A549 (cell line): ENCODE results near the gene UQCC3. TPM values are rescaled to one million over a fixed set of nuclear protein-coding genes. Genes with fewer than 3 reads are reported as not detected.

Experiments
- ATAC-seq, 2 experiments: fragments of 200-7000 bp in 1 of 2; fragments of >200 bp in 1 of 2; cut with Nextera tagmentation in 1 of 2; cut with Tn5 transposase in 1 of 2; 3 replicates each; pipeline versions ENCODE4 v1.8.0 to v1.9.1; 2018 to 2020; ENCODE audit warnings: mild to moderate bottlenecking in 1 of 2, moderate library complexity in 1 of 2
- CTCF ChIA-PET: fragments of 300-600 bp; sonication (Branson Sonifier 250); formaldehyde crosslinking; extraction: SDS; loops from one replicate; lab custom pipeline; 2021; ENCODE audit warnings: antibody characterized with exemption, inconsistent platforms; lab: Yijun Ruan, JAX
- POLR2A ChIA-PET: fragments of 350-600 bp; formaldehyde crosslinking; extraction: SDS; loops from one replicate; lab custom pipeline; 2021; ENCODE audit warnings: antibody characterized with exemption, inconsistent platforms; lab: Yijun Ruan, JAX
- DNase-seq, 2 experiments: peaks; one replicate each; pipeline versions ENCODE4 v3.0.0 to v3.0.0-alpha.2; 2011 to 2016; ENCODE audit warnings: low read depth in 1 of 2, low spot score in 1 of 2
- FAIRE-seq: peaks from 2 replicates; lab custom pipeline; 2011; peaks lifted over from hg19 to GRCh38; lab: Jason Lieb, UNC
- H3K27ac ChIP-seq, 2 experiments: fragments of >200 bp; sonication (Bioruptor Twin); formaldehyde crosslinking; 3 replicates each; pipeline ENCODE4 v1.5.1; 2016 to 2017
- H3K4me1 ChIP-seq: fragments of >200 bp; sonication (Bioruptor Twin); formaldehyde crosslinking; 3 replicates; pipeline ENCODE4 v1.6.1; 2016
- H3K4me2 ChIP-seq: fragments of >200 bp; sonication (Bioruptor Twin); formaldehyde crosslinking; 3 replicates; pipeline ENCODE4 v1.6.1; 2016
- H3K4me3 ChIP-seq: fragments of >200 bp; sonication (Bioruptor Twin); formaldehyde crosslinking; 3 replicates; pipeline ENCODE4 v1.5.1; 2016
- H3K9me3 ChIP-seq: fragments of >200 bp; sonication (Bioruptor Twin); formaldehyde crosslinking; 3 replicates; pipeline ENCODE4 v1.6.1; 2016
- CBX2 ChIP-seq: fragments of 200-600 bp; sonication (generic); IDR thresholded peaks from 2 replicates; pipeline ENCODE4 v1.6.1; 2016; ENCODE audit warnings: low read depth, mild to moderate bottlenecking, borderline replicate concordance
- CHD4 ChIP-seq: fragments of 200-600 bp; sonication (generic); IDR thresholded peaks from 2 replicates; pipeline ENCODE4 v1.6.1; 2016; ENCODE audit warnings: antibody characterized with exemption, mild to moderate bottlenecking, borderline replicate concordance
- ESRRA ChIP-seq: fragments of 150-350 bp; IDR thresholded peaks from 2 replicates; pipeline ENCODE4 v1.6.1; 2014; ENCODE audit warnings: mild to moderate bottlenecking, low read length, borderline replicate concordance
- HEYL ChIP-seq: fragments of 250-450 bp; sonication (Bioruptor Pico); IDR thresholded peaks from 2 replicates; pipeline ENCODE4 v1.8.0; 2021; ENCODE audit warnings: mild to moderate bottlenecking, moderate library complexity
- HOXB13 ChIP-seq: fragments of 250-450 bp; sonication (Bioruptor Pico); IDR thresholded peaks from 2 replicates; pipeline ENCODE4 v1.5.0; 2020; ENCODE audit warnings: low read depth, mild to moderate bottlenecking, moderate library complexity
- JUN ChIP-seq, 2 experiments: fragments of >200 bp; sonication (Bioruptor Twin); formaldehyde crosslinking; IDR thresholded peaks; 2 replicates in 1 of 2; 3 replicates in 1 of 2; pipeline ENCODE4 v1.6.1; 2016 to 2017
- KDM1A ChIP-seq: fragments of 200-600 bp; sonication (generic); IDR thresholded peaks from 2 replicates; pipeline ENCODE4 v1.6.1; 2016; ENCODE audit warnings: low read depth, mild to moderate bottlenecking
- KDM5A ChIP-seq: fragments of 200-600 bp; sonication (generic); IDR thresholded peaks from 2 replicates; pipeline ENCODE4 v1.6.1; 2016; ENCODE audit warnings: antibody characterized with exemption, mild to moderate bottlenecking
- NFE2L2 ChIP-seq: fragments of 150-350 bp; conservative IDR thresholded peaks from 2 replicates; pipeline ENCODE4 v1.6.1; 2014; ENCODE audit warnings: low read length
- NPAS2 ChIP-seq: fragments of 250-450 bp; sonication (Bioruptor Pico); IDR thresholded peaks from 2 replicates; pipeline ENCODE4 v1.8.0; 2022; ENCODE audit warnings: mild to moderate bottlenecking, moderate library complexity, borderline replicate concordance
- NR3C1 ChIP-seq: fragments of >200 bp; sonication (Bioruptor Twin); formaldehyde crosslinking; IDR thresholded peaks from 3 replicates; pipeline ENCODE4 v1.6.1; 2017
- PHF8 ChIP-seq: fragments of 200-600 bp; sonication (generic); IDR thresholded peaks from 2 replicates; pipeline ENCODE4 v1.6.1; 2016; ENCODE audit warnings: low read depth, mild to moderate bottlenecking, antibody characterized with exemption, moderate library complexity, borderline replicate concordance
- POLR2AphosphoS2 ChIP-seq: conservative IDR thresholded peaks from 2 replicates; pipeline ENCODE4 v1.6.1; 2012; ENCODE audit warnings: low read length, improper control_type of control experiment, inconsistent platforms
- RFX5 ChIP-seq: fragments of 450-650 bp; IDR thresholded peaks from 2 replicates; pipeline ENCODE4 v1.7.1; 2014; ENCODE audit warnings: antibody characterized with exemption, mild to moderate bottlenecking, moderate library complexity
- SREBF2 ChIP-seq: fragments of 450-650 bp; IDR thresholded peaks from 2 replicates; pipeline ENCODE4 v1.6.1; 2014; ENCODE audit warnings: mild to moderate bottlenecking, moderate library complexity
- ZFP36 ChIP-seq: fragments of 450-650 bp; IDR thresholded peaks from 2 replicates; pipeline ENCODE4 v1.6.1; 2014; ENCODE audit warnings: borderline replicate concordance; ENCODE audit not compliant: partially characterized antibody
- ZSCAN20 ChIP-seq: fragments of 250-450 bp; sonication (Bioruptor Pico); IDR thresholded peaks from 2 replicates; pipeline ENCODE4 v1.8.0; 2022; ENCODE audit warnings: mild to moderate bottlenecking, moderate library complexity
- WGBS: methylation state at CpG from one replicate; pipeline ENCODE4 v1.1.6; 2017; ENCODE audit errors: missing lambda C conversion rate; 5-methylcytosine and 5-hydroxymethylcytosine counted together
- polyA plus RNA-seq, 4 experiments: library from polyadenylated mRNA; depleted of rRNA in 3 of 4; stranded (reverse); fragments of >200 nt; fragmentation: RNase III in 1 of 4; extraction: RNeasy Plus Mini Kit Qiagen cat#74134 plus additional on column Dnase treatment in 1 of 4; gene quantifications; 2 replicates in 3 of 4; 3 replicates in 1 of 4; pipeline ENCODE4 v1.2.3, GENCODE V29; 2011 to 2017
- TF ChIP-seq, protein P1 (sequence below): IDR thresholded peaks from 2 replicates; pipeline ENCODE4 v1.6.1; 2012
- TF ChIP-seq, protein P2 (sequence below): fragments of >200 bp; sonication (Bioruptor Twin); formaldehyde crosslinking; IDR thresholded peaks from 3 replicates; pipeline ENCODE4 v1.6.1; 2016
- TF ChIP-seq, protein P3 (sequence below): IDR thresholded peaks from 2 replicates; pipeline ENCODE4 v1.6.1; 2012
- TF ChIP-seq, protein P4 (sequence below): fragments of 150-350 bp; IDR thresholded peaks from 2 replicates; pipeline ENCODE4 v1.6.1; 2014; ENCODE audit warnings: low read depth, mild to moderate bottlenecking, low read length
- TF ChIP-seq, protein P5 (sequence below): IDR thresholded peaks from 2 replicates; pipeline ENCODE4 v1.6.1; 2012; ENCODE audit warnings: low read depth, borderline replicate concordance
- TF ChIP-seq, protein P6 (sequence below): fragments of >200 bp; sonication (Bioruptor Twin); formaldehyde crosslinking; IDR thresholded peaks from 2 replicates; pipeline ENCODE4 v1.6.1; 2016
- TF ChIP-seq, protein P7 (sequence below): fragments of 200-600 bp; sonication (generic); IDR thresholded peaks from 2 replicates; pipeline ENCODE4 v1.6.1; 2016; ENCODE audit warnings: antibody characterized with exemption, mild to moderate bottlenecking, moderate library complexity

Gene UQCC3
- polyA plus RNA-seq, 2 of the 4 experiments (the other 2 are of a cell fraction): 20.2 to 27.8 TPM

DNA sequence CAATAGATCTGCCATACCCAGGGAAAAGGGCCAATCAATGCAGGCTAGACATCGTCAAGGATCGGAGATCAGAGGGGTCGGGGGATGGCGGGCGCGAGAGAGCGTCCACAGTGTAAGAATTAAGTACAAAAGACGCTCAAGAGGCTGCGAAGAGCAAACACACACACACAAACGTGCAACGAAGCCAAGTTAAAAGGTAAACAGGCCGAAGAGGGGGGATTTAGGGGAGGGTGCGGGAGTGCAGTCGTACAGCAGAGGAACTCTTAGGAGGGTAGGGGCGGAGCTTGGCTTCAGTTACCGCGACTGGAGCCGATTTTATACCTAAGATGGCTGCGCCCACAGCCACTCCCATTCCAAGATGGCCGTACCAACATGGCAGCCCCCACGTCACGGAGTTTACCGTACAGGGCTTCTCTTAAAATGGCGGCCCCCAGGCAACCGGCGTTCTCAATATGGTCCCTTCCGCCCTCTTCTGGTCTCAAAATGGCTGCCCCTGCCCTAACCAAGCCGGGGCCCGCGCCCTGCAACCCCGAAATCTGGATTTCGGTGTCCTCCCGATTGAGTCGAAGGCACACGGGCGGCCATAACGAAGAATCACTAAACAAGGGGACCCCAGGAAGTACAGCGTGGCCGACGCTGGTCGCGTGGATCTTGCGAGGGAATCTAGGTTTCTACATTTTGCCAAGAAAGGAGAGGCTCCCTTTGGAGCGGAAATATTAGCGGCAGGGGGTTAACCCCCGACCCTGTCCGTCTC lies 38.0 kb downstream of the UQCC3 start:
- ATAC-seq (peak; percentile 71 to 84), FAIRE-seq (no peak), DNase-seq (peak; percentile 94 to 98)
- Histone ChIP-seq H3K27ac (peak overlapping the region; percentile 79 to 91), H3K9me3 (no peaks in the 10 kb centered on the region), H3K4me3 (peak overlapping the region; percentile 41), H3K4me1 (peaks cover 51% of the 10 kb centered on the region), H3K4me2 (peak overlapping the region; percentile 89)
- WGBS: 11% methylated on average over 47 of the region's 47 CpGs
- ChIA-PET POLR2A (interaction anchor here (0.6 to 6.1 kb wide), 14 partner anchors 9 to 147 kb away, joined by 3 to 64 read pairs (median 4); partner anchors contain the start of genes B3GAT3, C11orf98, CSKMT and HNRNPUL2), CTCF (interaction anchor here (0.6 to 5.3 kb wide), 12 partner anchors 9 to 330 kb away, joined by 3 to 37 read pairs (median 4); partner anchors contain the start of genes LBHD1, TMEM179B and UQCC3)
- TF ChIP-seq PHF8: peak; percentile 43; the same call in 1 of the 2 replicates
- TF ChIP-seq, protein P1, sequence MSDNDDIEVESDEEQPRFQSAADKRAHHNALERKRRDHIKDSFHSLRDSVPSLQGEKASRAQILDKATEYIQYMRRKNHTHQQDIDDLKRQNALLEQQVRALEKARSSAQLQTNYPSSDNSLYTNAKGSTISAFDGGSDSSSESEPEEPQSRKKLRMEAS: peak; percentile 63
- no peak for TF ChIP-seq NPAS2 (CRISPR knock-in tag)
- peak; percentile 70; the same call in 1 of the 2 replicates for TF ChIP-seq KDM1A
- peak; percentile 42 to 81; a peak in 4 of 5 replicates for TF ChIP-seq JUN (IDR thresholded peaks at IDR 0.05)
- TF ChIP-seq HOXB13 (CRISPR knock-in tag): peak; percentile 66; the same call in 1 of the 2 replicates
- no peak for TF ChIP-seq CBX2
- TF ChIP-seq, protein P2, sequence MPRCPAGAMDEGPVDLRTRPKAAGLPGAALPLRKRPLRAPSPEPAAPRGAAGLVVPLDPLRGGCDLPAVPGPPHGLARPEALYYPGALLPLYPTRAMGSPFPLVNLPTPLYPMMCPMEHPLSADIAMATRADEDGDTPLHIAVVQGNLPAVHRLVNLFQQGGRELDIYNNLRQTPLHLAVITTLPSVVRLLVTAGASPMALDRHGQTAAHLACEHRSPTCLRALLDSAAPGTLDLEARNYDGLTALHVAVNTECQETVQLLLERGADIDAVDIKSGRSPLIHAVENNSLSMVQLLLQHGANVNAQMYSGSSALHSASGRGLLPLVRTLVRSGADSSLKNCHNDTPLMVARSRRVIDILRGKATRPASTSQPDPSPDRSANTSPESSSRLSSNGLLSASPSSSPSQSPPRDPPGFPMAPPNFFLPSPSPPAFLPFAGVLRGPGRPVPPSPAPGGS: 0 out of 3 replicates have a peak, but pooled peaks have one; percentile 23
- no peak for TF ChIP-seq NFE2L2
- TF ChIP-seq ZSCAN20 (CRISPR knock-in tag): peak; percentile 86; the same call in 1 of the 2 replicates
- TF ChIP-seq KDM5A: peak; percentile 80
- TF ChIP-seq POLR2AphosphoS2: no peak
- TF ChIP-seq ZFP36: no peak
- TF ChIP-seq, protein P3, sequence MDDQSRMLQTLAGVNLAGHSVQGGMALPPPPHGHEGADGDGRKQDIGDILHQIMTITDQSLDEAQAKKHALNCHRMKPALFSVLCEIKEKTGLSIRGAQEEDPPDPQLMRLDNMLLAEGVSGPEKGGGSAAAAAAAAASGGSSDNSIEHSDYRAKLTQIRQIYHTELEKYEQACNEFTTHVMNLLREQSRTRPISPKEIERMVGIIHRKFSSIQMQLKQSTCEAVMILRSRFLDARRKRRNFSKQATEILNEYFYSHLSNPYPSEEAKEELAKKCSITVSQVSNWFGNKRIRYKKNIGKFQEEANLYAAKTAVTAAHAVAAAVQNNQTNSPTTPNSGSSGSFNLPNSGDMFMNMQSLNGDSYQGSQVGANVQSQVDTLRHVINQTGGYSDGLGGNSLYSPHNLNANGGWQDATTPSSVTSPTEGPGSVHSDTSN: peak; percentile 35
- TF ChIP-seq HEYL (CRISPR knock-in tag): peak; percentile 71; the same call in 1 of the 2 replicates

DNA sequence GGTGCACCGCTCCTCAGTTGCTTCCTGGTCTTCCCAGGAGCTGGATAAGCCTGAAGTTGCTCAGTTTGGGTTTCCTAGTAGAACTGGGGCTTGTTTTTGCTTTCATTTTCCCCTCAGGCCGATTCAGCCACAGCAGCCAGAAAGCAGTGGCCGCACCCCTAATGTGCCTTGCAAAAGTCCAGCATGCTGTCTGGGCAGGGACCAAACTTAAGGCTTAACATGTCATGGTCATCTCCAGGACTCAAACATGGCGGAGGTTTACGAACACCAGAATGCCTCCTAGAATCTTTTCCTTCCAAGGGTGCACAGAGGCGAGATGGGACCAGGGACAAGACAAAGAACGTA lies 38.5 kb downstream of the UQCC3 start:
- peak overlapping the region; percentile 41 for H3K4me3 ChIP-seq
- peaks cover 56% of the 10 kb centered on the region for H3K4me1 ChIP-seq
- no peak for FAIRE-seq
- 86% methylated on average over 7 of the region's 7 CpGs for WGBS
- peak overlapping the region; percentile 89 for H3K4me2 ChIP-seq
- H3K27ac ChIP-seq: peak overlapping the region; percentile 79 to 91
- POLR2A ChIA-PET: interaction anchor here (1.0 to 6.1 kb wide), 12 partner anchors 8 to 131 kb away, joined by 3 to 64 read pairs (median 5); partner anchors contain the start of genes B3GAT3, C11orf98, CSKMT and HNRNPUL2
- DNase-seq: no peak
- 0 out of 6 replicates have a peak, but pooled peaks of 1 of the 2 experiments have one; percentile 0 for ATAC-seq
- no peaks in the 10 kb centered on the region for H3K9me3 ChIP-seq
- CTCF ChIA-PET: interaction anchor here (1.2 to 5.3 kb wide), 5 partner anchors 15 to 330 kb away, joined by 3 to 37 read pairs (median 9); partner anchors contain the start of gene TMEM179B
- TF ChIP-seq SREBF2 (no peak), RFX5 (no peak), NR3C1 (no peak), ESRRA (no peak), CHD4 (no peak), HEYL (CRISPR knock-in tag) (no peak), PHF8 (no peak)
- TF ChIP-seq, protein P4, sequence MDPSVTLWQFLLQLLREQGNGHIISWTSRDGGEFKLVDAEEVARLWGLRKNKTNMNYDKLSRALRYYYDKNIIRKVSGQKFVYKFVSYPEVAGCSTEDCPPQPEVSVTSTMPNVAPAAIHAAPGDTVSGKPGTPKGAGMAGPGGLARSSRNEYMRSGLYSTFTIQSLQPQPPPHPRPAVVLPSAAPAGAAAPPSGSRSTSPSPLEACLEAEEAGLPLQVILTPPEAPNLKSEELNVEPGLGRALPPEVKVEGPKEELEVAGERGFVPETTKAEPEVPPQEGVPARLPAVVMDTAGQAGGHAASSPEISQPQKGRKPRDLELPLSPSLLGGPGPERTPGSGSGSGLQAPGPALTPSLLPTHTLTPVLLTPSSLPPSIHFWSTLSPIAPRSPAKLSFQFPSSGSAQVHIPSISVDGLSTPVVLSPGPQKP: no peak
- TF ChIP-seq, protein P5, sequence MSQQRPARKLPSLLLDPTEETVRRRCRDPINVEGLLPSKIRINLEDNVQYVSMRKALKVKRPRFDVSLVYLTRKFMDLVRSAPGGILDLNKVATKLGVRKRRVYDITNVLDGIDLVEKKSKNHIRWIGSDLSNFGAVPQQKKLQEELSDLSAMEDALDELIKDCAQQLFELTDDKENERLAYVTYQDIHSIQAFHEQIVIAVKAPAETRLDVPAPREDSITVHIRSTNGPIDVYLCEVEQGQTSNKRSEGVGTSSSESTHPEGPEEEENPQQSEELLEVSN: no peak
- TF ChIP-seq, protein P6, sequence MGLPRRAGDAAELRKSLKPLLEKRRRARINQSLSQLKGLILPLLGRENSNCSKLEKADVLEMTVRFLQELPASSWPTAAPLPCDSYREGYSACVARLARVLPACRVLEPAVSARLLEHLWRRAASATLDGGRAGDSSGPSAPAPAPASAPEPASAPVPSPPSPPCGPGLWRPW: no peak
- TF ChIP-seq, protein P7, sequence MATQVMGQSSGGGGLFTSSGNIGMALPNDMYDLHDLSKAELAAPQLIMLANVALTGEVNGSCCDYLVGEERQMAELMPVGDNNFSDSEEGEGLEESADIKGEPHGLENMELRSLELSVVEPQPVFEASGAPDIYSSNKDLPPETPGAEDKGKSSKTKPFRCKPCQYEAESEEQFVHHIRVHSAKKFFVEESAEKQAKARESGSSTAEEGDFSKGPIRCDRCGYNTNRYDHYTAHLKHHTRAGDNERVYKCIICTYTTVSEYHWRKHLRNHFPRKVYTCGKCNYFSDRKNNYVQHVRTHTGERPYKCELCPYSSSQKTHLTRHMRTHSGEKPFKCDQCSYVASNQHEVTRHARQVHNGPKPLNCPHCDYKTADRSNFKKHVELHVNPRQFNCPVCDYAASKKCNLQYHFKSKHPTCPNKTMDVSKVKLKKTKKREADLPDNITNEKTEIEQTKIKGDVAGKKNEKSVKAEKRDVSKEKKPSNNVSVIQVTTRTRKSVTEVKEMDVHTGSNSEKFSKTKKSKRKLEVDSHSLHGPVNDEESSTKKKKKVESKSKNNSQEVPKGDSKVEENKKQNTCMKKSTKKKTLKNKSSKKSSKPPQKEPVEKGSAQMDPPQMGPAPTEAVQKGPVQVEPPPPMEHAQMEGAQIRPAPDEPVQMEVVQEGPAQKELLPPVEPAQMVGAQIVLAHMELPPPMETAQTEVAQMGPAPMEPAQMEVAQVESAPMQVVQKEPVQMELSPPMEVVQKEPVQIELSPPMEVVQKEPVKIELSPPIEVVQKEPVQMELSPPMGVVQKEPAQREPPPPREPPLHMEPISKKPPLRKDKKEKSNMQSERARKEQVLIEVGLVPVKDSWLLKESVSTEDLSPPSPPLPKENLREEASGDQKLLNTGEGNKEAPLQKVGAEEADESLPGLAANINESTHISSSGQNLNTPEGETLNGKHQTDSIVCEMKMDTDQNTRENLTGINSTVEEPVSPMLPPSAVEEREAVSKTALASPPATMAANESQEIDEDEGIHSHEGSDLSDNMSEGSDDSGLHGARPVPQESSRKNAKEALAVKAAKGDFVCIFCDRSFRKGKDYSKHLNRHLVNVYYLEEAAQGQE: no peak
